Heart left ventricle (tissue), 16 donors: ENCODE data around the gene EHD2. TPM values are rescaled to one million over a fixed set of nuclear protein-coding genes. Genes with fewer than 3 reads are reported as not detected.

Experiments used
- ATAC-seq, 4 donors: fragments of 200-7000 bp; cut with Tn5 transposase; one replicate each; pipeline ENCODE4 v1.9.1; 2020 to 2022; ENCODE audit warnings: moderate library complexity in 4 of 4, mild to moderate bottlenecking in 3 of 4, moderate number of reproducible peaks in 1 of 4
- DNase-seq, 5 donors: peaks; one replicate each; pipeline ENCODE4 v3.0.0-alpha.2; 2020
- H3K27ac ChIP-seq, 12 donors: fragments of 200-600 bp; sonication (generic) in 4 of 12; one replicate each; pipeline versions ENCODE4 v1.5.0 to v1.8.0; 2016 to 2022; ENCODE audit warnings: mild to moderate bottlenecking in 2 of 12
- H3K27me3 ChIP-seq, 9 donors: fragments of 200-600 bp; sonication (generic) in 2 of 9; one replicate each; pipeline versions ENCODE4 v1.5.1 to v1.8.0; 2016 to 2022; ENCODE audit warnings: mild to moderate bottlenecking in 3 of 9
- H3K36me3 ChIP-seq, 9 donors: fragments of 200-600 bp; sonication (generic) in 2 of 9; one replicate each; pipeline versions ENCODE4 v1.5.0 to v1.8.0; 2018 to 2022; ENCODE audit warnings: mild to moderate bottlenecking in 2 of 9
- H3K4me1 ChIP-seq, 12 donors: fragments of 200-600 bp; sonication (generic) in 4 of 12; one replicate each; pipeline versions ENCODE4 v1.5.0 to v1.8.0; 2016 to 2022; ENCODE audit warnings: mild to moderate bottlenecking in 3 of 12
- H3K4me3 ChIP-seq, 12 donors: fragments of 200-600 bp; sonication (generic) in 4 of 12; one replicate each; pipeline versions ENCODE4 v1.5.0 to v1.8.0; 2017 to 2022; ENCODE audit warnings: mild to moderate bottlenecking in 9 of 12, moderate library complexity in 4 of 12
- H3K9me3 ChIP-seq, 12 donors: fragments of 200-600 bp; sonication (generic) in 4 of 12; one replicate each; pipeline versions ENCODE4 v1.5.0 to v1.8.0; 2016 to 2022; ENCODE audit warnings: mild to moderate bottlenecking in 1 of 12
- CTCF ChIP-seq, 12 donors: fragments of 200-600 bp; sonication (generic) in 4 of 12; IDR thresholded peaks; one replicate each; pipeline versions ENCODE4 v1.5.0 to v1.8.0; 2018 to 2022; ENCODE audit warnings: antibody characterized with exemption in 12 of 12, mild to moderate bottlenecking in 5 of 12
- POLR2A ChIP-seq, 2 donors: fragments of 450-650 bp; IDR thresholded peaks; one replicate each; pipeline ENCODE4 v1.6.1; 2017; ENCODE audit warnings: antibody characterized with exemption in 2 of 2, mild to moderate bottlenecking in 2 of 2, moderate library complexity in 2 of 2
- WGBS, 4 donors: extraction: QIAGEN DNeasy Blood & Tissue Kit in 2 of 4; methylation state at CpG; one replicate each; pipeline versions ENCODE4 v1.1.5 to v1.1.7; 2013 to 2018; 5-methylcytosine and 5-hydroxymethylcytosine counted together
- intact Hi-C, 10 donors: fragments of 100-400 bp; cut with DNase I; formaldehyde crosslinking; loops; one replicate each; pipeline versions ENCODE4 v1.11.1 to v1.14.2; 2022
- polyA plus RNA-seq, 2 donors: library from polyadenylated mRNA; stranded (reverse); fragments of 200-250 nt; gene quantifications; one replicate each; pipeline ENCODE4 v1.2.3, GENCODE V29; 2013
- total RNA-seq, 9 donors: library from RNA; depleted of rRNA in 2 of 9; stranded (reverse); fragments of >200 nt in 2 of 9; fragmentation: NEBNext Ultra II Directional in 3 of 9; extraction: Animal tissue kit (Norgen Biotek cat#: 25700) in 3 of 9; gene quantifications; one replicate each; pipeline versions ENCODE4 v1.1.0 to v1.2.4, GENCODE V29; 2016 to 2023
- donor health status: ischemic (EF 13 %, LVEDD 7.1; RV severe dilation, severe dysfunction).
- donor health status: healthy with polysubstance abuse.
- donor health status: DM: no; HTN: yes; CAD: no.
- donor health status: DM: no; HTN: no; CAD: no.
- donor health status: ischemic (EF 25% LVEDD 6.9; RV normal size, moderate dysfunction).
- donor health status: ischemic (EF 25% LVEDD 5.7; RV mildly dilated, moderate dysfunction).
- donor health status: healthy.
- donor health status: DM: yes; HTN: yes; CAD: no.
- donor health status: ischemic (EF 35%, LVEDD 5.7; RV mildly dilated, moderate dysfunction).
- donor health status: nonischemic (EF 11% LVEDD 7.7; RV severe dilation, severe dysfunction).
- donor health status: DM: yes; HTN: yes; CAD: no.
- donor health status: PGD.
- donor health status: ischemic (EF 29% LVEDD 5.4; RV normal size, mild dysfunction).
- donor health status: nonischemic (EF 23%, LVEDD 6.1; RV moderate dilation, normal function).

Gene EHD2
- total and polyA plus RNA-seq, 11 donors, result 30.6 to 133 (median 45.1) TPM

DNA sequence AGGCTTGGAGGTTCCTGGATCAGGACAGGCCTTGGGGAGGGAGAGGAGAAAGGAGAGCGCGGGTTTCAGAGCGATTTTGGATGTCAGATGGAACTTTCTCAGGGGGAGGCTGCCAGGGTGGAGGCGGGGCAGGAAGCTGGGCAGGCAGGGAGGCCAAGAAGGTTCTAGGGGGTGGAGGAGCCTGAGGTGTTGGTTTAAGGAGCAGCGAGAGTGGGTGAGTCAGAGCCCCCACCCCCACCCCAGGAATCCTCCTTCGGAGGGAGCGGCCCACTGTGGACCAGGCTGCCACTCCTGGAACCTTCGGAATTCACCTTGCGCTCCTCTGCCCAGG, 16.2 kb downstream of the EHD2 start:
- Histone ChIP-seq H3K36me3 (peaks cover 0 to 85% (median 42%) of the 10 kb centered on the region in 9 donors), H3K27me3 (peaks cover 0 to 19% (median 0%) of the 10 kb centered on the region in 9 donors), H3K9me3 (no peaks in the 10 kb centered on the region), H3K4me1 (peaks cover 0 to 57% (median 34%) of the 10 kb centered on the region in 12 donors), H3K4me3 (peak overlapping the region in 10 of 12 donors; percentile 6 to 43 (median 24)), H3K27ac (peak overlapping the region; percentile 59 to 92 (median 80))
- DNase-seq (peak in 4 of 5 donors; percentile 65 to 74 (median 73)), ATAC-seq (peak; percentile 64 to 85 (median 78))
- TF ChIP-seq POLR2A (IDR thresholded peaks at IDR 0.05), result no peak
- TF ChIP-seq CTCF (IDR thresholded peaks at IDR 0.05), result no peak
- WGBS, 4 donors, result 7 to 19% (median 13%) methylated on average over 9 of the region's 9 CpGs
- intact Hi-C loops, result loop anchor here in 1 of 10 donors (1.0 kb wide), 1 partner anchor 10 kb away; no protein-coding TSS in a partner anchor

- H3K9me3 ChIP-seq, result no peaks in the 10 kb centered on the region
- ATAC-seq, result peak; percentile 79 to 94 (median 86)
- WGBS, 4 donors, result 12 to 27% (median 20%) methylated on average over 30 of the region's 30 CpGs
- peaks cover 0 to 19% (median 0%) of the 10 kb centered on the region in 9 donors for H3K27me3 ChIP-seq
- peaks cover 0 to 86% (median 42%) of the 10 kb centered on the region in 9 donors for H3K36me3 ChIP-seq
- H3K4me1 ChIP-seq, result peaks cover 0 to 57% (median 33%) of the 10 kb centered on the region in 12 donors
- DNase-seq, result peak; percentile 87 to 91 (median 88)
- no peak for TF ChIP-seq POLR2A (IDR thresholded peaks at IDR 0.05)
- TF ChIP-seq CTCF (IDR thresholded peaks at IDR 0.05), result no peak
- H3K4me3 ChIP-seq, result peak overlapping the region in 10 of 12 donors; percentile 6 to 43 (median 24)
- peak overlapping the region; percentile 59 to 92 (median 80) for H3K27ac ChIP-seq
- intact Hi-C loops, result loop anchor here in 1 of 10 donors (1.0 kb wide), 1 partner anchor 11 kb away; no protein-coding TSS in a partner anchor
These were observed 16.7 kb downstream of the EHD2 start for GRCh38 chr19:47729799-47730520.

DNA sequence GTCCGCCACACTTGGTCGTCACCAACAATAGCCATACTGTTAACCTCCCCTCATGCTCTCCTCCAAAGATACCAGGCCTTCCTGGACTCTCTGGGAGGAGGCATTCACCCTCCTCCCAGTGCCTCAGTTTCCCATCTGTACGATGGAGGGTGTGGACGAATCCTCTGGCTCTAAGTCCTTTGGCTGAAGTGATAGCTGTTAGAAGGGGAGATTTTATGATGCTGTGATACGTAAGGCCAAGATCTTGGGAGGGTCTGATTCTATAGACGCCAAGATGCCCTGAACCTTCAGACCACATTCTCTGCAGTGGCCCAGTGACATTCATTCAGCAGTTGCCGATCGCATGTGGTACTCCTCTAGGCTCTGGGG, 17.3 kb downstream of the EHD2 start:
- Histone ChIP-seq H3K36me3 (peaks cover 0 to 87% (median 42%) of the 10 kb centered on the region in 9 donors), H3K27ac (peak overlapping the region in 11 of 12 donors; percentile 20 to 92 (median 79)), H3K4me1 (peaks cover 0 to 55% (median 33%) of the 10 kb centered on the region in 12 donors), H3K9me3 (no peaks in the 10 kb centered on the region), H3K4me3 (no peak overlapping the region), H3K27me3 (peaks cover 0 to 19% (median 0%) of the 10 kb centered on the region in 9 donors)
- TF ChIP-seq CTCF (IDR thresholded peaks at IDR 0.05) (no peak), POLR2A (IDR thresholded peaks at IDR 0.05) (no peak)
- ATAC-seq, result no peak
- intact Hi-C loops, result no loop called here
- DNase-seq, result no peak
- WGBS, 4 donors, result 75 to 83% (median 79%) methylated on average over 8 of the region's 8 CpGs

DNA sequence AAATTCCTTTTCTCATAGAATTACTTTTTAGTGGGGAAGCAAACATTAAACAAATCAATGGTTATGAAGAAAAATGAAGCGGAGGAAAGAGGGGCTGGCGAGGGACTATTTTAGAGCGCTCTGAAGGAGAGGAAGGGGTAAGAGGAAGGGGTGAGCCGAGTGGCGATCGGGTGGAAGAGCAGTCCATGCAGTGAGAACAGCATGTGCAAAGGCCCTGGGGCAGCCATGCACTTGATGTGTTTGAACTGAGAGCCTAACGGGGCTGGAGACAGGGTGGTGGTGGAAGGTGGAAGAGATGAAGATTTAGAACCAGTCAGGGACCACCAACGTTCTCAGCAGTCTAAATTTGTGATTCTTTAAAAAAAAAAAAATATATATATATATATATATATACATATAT, 17.7 kb downstream of the EHD2 start:
- 90 to 93% (median 91%) methylated on average over 8 of the region's 8 CpGs for WGBS, 4 donors

More for the DNA sequence above, 17.7 kb downstream of the EHD2 start:
- H3K4me3 ChIP-seq, result no peak overlapping the region
- no peaks in the 10 kb centered on the region for H3K9me3 ChIP-seq
- H3K27ac ChIP-seq, result peak overlapping the region in 8 of 12 donors; percentile 68 to 92 (median 83)
- intact Hi-C loops, result no loop called here
- peaks cover 0 to 51% (median 32%) of the 10 kb centered on the region in 12 donors for H3K4me1 ChIP-seq
- peaks cover 0 to 86% (median 40%) of the 10 kb centered on the region in 9 donors for H3K36me3 ChIP-seq
- TF ChIP-seq POLR2A (IDR thresholded peaks at IDR 0.05) (no peak), CTCF (IDR thresholded peaks at IDR 0.05) (no peak)
- H3K27me3 ChIP-seq, result peaks cover 0 to 19% (median 0%) of the 10 kb centered on the region in 9 donors
- ATAC-seq (no peak), DNase-seq (no peak)
